ENCODE data around the gene DCAF7. TPM values are rescaled to one million over a fixed set of nuclear protein-coding genes. Genes with fewer than 3 reads are reported as not detected.

DCAF7 gene
- total RNA-seq, 4 donors from 2014 or later, result 24.8 to 29.7 (median 25.9) TPM

- Histone ChIP-seq H3K27me3 (no peaks in the 10 kb centered on the region), H3K9me3 (no peaks in the 10 kb centered on the region), H3K4me3 (no peak overlapping the region), H3K36me3 (no peaks in the 10 kb centered on the region), H3K27ac (no peak overlapping the region), H3K4me1 (peaks cover 2 to 15% (median 14%) of the 10 kb centered on the region in 3 donors)
- TF ChIP-seq CTCF (IDR thresholded peaks at IDR 0.05), result no peak
- TF ChIP-seq POLR2A (IDR thresholded peaks at IDR 0.05), result no peak
- WGBS, 2 donors, result 77 to 86% methylated on average over 4 of the region's 9 CpGs
- DNase-seq, result no peak
- intact Hi-C loops (cut with DNase I), result no loop called here
These were observed 3.8 kb upstream of the DCAF7 start for GRCh38 chr17:63546308-63547082.

GRCh38 chr17:63547083-63547523, 3.2 kb upstream of the DCAF7 start:
- Histone ChIP-seq H3K27me3 (no peaks in the 10 kb centered on the region), H3K4me1 (peaks cover 8 to 21% (median 17%) of the 10 kb centered on the region in 3 donors), H3K9me3 (no peaks in the 10 kb centered on the region), H3K4me3 (no peak overlapping the region), H3K36me3 (no peaks in the 10 kb centered on the region), H3K27ac (no peak overlapping the region)
- TF ChIP-seq CTCF (IDR thresholded peaks at IDR 0.05) (no peak), POLR2A (IDR thresholded peaks at IDR 0.05) (no peak)
- no peak for DNase-seq
- intact Hi-C loops (cut with DNase I), result no loop called here
- 65 to 92% methylated on average over 4 to 5 of the region's 5 CpGs for WGBS, 2 donors

GRCh38 chr17:63549289-63549945, 860 bp upstream of the DCAF7 start:
- TF ChIP-seq POLR2A (IDR thresholded peaks at IDR 0.05), result no peak
- no peak for TF ChIP-seq CTCF (IDR thresholded peaks at IDR 0.05)
- intact Hi-C loops (cut with DNase I), result no loop called here
- no peaks in the 10 kb centered on the region for H3K9me3 ChIP-seq
- no peaks in the 10 kb centered on the region for H3K27me3 ChIP-seq
- no peak for DNase-seq
- WGBS, 2 donors, result 17 to 40% methylated on average over 7 to 17 of the region's 18 CpGs
- H3K4me1 ChIP-seq, result peaks cover 22 to 44% (median 28%) of the 10 kb centered on the region in 3 donors
- H3K36me3 ChIP-seq, result no peaks in the 10 kb centered on the region
- peak overlapping the region; percentile 80 to 97 (median 92) for H3K4me3 ChIP-seq
- peak overlapping the region; percentile 72 to 91 (median 91) for H3K27ac ChIP-seq

- intact Hi-C loops (cut with DNase I), result no loop called here
- WGBS, 2 donors, result 0% methylated on average over 19 to 21 of the region's 32 CpGs
- Histone ChIP-seq H3K9me3 (no peaks in the 10 kb centered on the region), H3K4me3 (peak overlapping the region; percentile 80 to 97 (median 92)), H3K36me3 (no peaks in the 10 kb centered on the region), H3K4me1 (peaks cover 25 to 60% (median 28%) of the 10 kb centered on the region in 3 donors), H3K27ac (peak overlapping the region; percentile 90 to 95 (median 91)), H3K27me3 (no peaks in the 10 kb centered on the region)
- no peak for DNase-seq
- TF ChIP-seq CTCF (IDR thresholded peaks at IDR 0.05) (no peak), POLR2A (IDR thresholded peaks at IDR 0.05) (no peak)
These were observed 751 bp downstream of the DCAF7 start for GRCh38 chr17:63550817-63551639.
